HG02571 (cell line): Measurements from ENCODE around the gene MATK.

Source experiments
- ATAC-seq: cut with Tn5 transposase; IDR thresholded peaks from one replicate; pipeline ENCODE4 v1.9.1; 2021; ENCODE audit warnings: mild to moderate bottlenecking, moderate library complexity; ENCODE audit not compliant: unreplicated experiment

Gene MATK, protein sequence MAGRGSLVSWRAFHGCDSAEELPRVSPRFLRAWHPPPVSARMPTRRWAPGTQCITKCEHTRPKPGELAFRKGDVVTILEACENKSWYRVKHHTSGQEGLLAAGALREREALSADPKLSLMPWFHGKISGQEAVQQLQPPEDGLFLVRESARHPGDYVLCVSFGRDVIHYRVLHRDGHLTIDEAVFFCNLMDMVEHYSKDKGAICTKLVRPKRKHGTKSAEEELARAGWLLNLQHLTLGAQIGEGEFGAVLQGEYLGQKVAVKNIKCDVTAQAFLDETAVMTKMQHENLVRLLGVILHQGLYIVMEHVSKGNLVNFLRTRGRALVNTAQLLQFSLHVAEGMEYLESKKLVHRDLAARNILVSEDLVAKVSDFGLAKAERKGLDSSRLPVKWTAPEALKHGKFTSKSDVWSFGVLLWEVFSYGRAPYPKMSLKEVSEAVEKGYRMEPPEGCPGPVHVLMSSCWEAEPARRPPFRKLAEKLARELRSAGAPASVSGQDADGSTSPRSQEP

GRCh38 chr19:3785938-3786824 is at the start of gene MATK:
TSS of gene MATK (minus strand) at chr19:3786381. CDS start at chr19:3785135, 1,246 bp downstream.
- no peak for ATAC-seq

DNA sequence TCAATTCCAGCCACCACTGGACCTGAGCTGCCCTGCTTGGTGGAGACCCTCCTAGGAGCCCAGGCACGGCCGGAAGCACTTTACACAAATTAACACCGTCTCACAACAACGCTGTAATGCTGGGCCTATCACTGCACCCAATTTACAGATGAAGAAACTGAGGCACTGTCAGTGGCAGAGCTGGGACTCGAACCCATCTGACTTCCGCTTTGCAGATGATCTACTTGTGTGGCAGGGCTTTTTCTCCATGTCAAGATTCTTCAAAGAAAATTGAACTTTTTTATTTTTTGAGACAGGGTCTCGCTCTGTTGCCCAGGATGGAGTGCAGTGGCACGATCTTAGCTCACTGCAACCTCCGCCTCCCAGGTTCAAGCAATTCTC is 48.9 kb upstream of the MATK start:
- no peak for ATAC-seq

DNA sequence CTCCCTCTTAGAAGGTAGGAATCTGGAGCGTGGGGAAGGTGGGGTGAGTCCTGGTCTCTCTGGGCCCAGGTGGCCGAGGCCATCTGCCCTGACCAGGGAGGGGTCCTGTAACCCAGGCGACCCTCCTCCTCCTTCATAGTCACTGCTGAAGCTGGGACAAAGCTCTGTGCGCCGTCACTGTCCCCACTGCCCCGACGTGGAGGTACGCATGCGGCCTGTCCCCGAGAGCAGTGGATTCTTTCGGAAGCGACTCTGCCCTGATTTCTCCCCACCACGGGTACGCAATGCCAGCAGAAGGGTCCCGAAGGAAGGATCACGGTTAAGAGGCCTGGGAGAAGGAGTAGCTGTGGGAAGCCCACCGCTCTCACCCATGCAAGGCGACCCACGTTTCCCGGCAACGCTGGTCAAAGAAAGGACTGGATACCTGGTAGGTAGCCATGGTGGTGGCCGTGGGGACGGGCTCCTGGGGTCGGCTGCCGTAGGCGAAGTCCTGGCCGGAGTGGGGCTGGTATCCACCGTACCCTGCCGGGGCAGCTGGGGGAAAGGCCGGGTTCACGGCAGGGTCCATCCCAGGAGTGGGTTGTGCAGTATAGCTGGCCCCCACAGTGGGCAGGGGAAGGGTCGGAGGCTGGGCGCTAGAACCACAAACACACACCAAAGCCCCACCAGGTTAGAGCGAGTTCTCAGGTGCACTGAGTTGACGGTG is 48.3 kb upstream of the MATK start:
- ATAC-seq = no peak

- ATAC-seq = no peak
Observed at GRCh38 chr19:3833578-3834348, 47.6 kb upstream of the MATK start.

DNA sequence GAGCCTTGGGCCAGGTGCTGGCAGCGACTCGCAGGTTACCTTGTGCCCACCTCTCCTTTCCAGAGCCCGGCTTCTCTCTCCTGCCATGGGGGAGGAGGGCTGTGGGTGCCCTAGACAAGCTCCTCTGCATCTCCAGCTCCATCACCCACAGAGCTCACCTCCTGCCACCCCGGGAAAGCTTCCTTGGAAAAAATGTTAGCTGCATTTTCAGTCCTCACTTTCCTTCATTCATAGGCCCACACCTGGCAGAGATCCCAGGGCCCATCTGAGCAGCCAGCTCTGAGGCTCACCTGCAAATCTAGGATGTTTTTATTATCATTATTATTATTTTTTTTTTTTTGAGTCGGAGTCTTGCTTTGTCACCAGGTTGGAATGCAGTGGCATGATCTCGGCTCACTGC is 45.8 kb upstream of the MATK start:
- no peak for ATAC-seq

GRCh38 chr19:3831601-3832000 is 45.4 kb upstream of the MATK start:
- no peak for ATAC-seq

DNA sequence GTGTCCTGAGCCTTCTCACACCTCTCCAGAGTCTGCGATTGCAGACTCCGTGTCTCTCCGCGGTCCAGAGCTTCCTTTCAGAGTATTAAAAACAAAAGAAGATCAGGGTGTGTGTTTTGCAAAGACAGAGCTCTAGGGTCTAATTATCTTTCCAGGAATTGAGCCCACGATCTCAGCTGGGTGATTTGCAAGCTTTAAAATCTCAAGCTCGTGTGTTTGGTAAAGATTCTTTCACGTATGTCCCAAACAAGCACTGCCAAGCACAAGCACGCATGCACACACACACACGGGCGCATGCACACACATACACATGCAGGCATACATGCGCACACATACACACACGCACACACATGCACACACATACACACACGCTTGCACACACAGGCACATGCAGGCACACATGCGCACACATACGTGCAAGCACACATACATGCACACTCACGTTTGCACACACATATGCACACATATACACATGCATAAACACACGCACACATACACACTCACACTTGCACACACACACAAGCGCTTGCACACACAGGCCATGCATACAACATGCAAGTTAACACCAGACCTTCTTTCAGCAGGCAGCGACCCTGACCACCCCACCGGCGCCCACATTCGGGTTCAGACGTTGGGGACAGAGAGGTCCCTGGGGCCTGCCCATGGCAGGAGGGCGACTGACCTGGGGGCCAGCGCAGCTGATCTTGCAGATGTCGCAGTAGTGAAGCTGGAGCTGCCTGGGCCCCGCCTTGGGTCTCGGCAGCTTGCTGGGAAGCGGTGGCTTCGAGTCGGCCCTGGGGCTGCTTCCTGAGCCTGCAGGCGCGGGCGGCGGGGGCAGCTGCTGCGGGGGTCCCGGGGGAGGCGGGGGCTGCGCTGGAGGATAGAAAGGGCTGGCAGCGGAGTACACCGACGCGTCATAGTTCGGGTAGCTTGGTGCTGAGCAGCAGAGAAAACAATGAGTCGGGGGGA is 44.7 kb upstream of the MATK start:
- ATAC-seq = no peak

- ATAC-seq = no peak
Observed at GRCh38 chr19:3827306-3827705, 41.1 kb upstream of the MATK start.

- no peak for ATAC-seq
Observed at GRCh38 chr19:3826163-3826562, 40.0 kb upstream of the MATK start.

- ATAC-seq = no peak
Observed at GRCh38 chr19:3825286-3825956, 39.2 kb upstream of the MATK start.

DNA sequence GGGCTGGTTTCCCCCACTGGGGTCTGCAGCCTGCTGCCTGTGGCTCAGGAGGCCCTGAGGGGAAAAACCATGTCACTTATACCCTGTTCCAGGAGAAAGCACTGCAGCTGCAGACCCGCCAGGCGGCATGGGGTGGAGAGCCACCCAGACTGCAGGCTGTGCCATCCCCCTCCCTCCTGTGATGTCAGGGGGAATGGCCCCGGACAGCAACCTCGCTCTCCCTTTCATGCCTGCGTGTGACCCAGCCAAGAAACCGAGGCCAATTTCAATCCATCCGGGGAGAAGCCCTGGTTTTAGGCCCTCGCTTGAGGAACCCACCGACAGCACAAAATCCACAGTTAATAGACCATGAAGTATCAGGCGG is 37.2 kb upstream of the MATK start:
- ATAC-seq = no peak

DNA sequence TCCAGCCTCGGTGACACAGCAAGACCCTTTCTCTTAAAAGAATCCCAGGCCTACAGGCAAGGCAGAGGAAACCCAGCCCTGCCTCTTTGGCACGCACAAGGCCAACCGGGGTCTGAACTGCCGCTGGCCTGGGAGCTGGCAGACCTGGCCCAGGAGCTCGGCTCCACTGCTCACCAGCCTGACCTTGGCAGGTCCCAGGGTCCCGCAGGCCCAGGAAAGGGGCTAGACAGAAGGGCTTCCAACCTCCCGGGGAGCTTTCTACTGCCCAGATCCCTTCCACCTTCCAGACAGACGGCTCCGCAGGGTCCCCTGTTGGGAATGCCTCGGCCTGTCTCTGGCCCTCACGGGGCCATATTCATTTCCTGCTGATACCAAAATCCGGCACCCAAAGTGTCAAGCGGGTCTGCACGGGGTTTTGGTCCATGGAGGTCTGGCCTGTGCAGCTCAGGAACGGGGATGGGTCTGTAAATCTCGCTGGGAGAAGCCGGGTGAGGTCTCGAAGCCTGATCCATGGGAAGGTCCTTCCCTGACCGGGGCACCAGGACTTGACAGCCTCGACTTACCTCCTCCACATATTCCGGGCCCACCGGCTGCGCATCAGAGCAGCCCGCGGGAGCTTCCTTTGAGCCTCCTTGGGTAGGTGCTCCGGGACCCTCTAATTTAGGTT is 36.6 kb upstream of the MATK start:
- no peak for ATAC-seq

DNA sequence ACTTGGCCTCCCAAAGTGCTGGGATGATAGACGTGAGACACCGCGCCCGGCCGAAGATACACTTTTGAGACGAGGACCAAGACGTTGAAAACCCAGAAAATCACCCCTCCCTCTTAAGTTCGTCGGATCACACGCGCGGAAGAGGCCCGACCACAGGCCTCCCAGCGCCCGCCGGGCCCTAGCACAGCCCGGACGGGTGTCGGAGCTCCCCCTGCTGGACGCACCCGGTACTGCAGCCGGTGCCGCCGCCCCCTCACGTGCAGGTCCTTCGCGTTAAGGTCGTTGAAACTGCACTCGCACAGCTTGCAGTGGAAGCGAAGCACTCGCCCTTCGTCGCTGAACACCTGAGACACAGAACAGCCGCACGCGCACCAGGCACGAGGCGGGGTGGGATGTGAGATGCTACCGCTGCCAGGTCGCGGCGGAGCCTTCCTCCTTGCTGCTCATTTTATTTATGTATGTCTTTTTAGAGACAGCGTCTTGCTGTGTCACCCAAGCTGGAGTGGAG is 35.7 kb upstream of the MATK start:
- no peak for ATAC-seq

DNA sequence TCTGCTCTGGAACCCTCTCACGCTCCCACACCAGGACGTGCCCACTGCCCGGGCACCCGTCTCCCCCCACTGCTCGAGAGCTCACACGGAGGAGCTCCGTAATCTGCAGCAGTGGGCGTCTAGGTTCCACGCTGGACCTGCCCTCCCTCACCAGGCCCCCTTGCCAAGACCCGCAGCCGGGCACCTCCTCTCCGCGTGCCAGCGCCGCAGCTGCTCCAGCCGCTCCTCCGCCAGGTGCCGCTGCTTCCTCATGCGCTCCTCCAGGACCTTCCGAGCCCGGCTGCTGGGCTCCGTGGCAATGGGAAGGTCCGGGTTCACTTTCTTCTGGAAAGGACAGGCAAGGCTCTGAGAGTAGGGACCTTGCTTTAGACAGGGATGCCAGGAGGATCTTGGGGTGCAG is 35.0 kb upstream of the MATK start:
- ATAC-seq = no peak

DNA sequence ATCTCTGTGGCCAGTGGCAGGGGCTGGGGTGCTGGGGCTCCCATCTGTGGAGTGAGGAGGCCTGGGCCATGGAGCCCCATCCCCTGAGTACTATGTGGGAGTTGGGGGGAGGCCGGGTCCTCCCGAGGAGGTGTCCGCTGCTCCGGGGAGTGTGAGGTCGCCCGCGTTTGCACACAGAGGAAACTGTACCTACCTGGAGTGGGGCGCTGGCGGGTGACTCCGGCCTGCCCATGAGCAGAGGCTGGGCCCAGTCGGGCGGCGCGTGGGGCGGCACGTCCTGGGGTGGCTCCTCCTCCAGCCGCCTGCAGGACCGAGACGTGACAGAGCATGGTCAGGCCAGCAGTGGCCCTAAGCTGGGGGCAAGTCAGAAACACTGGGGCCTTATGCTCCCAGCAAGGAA is 33.8 kb upstream of the MATK start:
- no peak for ATAC-seq

- ATAC-seq = no peak
Observed at GRCh38 chr19:3818918-3819317, 32.7 kb upstream of the MATK start.

DNA sequence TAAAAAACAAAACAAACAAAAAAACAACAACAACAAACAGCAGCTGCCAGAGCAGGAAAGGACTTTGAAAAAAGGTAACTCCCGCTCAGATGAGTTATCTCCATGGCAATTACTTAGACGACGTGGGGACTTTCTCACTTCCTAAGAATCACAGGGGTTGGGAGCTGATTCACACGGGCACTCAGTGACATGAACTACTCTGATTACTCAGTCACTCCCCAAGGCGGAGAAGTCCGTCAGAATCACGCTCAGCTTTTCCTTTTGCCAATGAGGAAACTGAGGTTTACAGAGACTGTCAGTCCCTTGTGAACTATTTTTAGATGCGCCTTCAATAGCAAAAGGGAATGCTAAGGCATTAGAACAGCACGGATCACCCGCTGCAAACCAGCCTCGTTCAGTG is 32.3 kb upstream of the MATK start:
- ATAC-seq = no peak

DNA sequence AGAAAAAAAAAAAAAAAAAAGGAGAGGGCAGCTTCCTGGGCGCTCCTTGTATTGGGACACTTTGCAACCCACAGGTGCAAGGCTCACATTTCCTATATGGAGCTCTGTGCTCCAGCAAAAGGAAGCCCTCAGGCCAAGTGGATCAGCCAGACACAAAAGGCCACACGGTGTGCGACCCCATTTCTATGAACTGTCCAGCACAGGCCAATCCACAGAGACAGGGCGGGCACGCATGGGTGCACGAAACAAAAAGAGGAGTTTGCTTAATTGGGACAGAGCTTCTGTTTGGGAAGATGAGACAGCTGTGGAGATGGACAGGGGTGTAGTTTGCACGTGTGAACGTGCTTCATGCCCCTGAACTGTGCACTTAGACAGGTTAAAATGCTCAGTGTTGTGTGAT is 31.6 kb upstream of the MATK start:
- no peak for ATAC-seq
